Caco-2 (cell line): ENCODE results near the gene TGM6. TPM values are rescaled to one million over a fixed set of nuclear protein-coding genes. Genes with fewer than 3 reads are reported as not detected.

ENCODE experiments used
- BruUV-seq: library from RNA; stranded (reverse); fragments of 400-500 nt; replicated peaks from 2 replicates; lab custom pipeline; 2021; lab: Mats Ljungman, UMichigan
- CTCF ChIA-PET: fragments of 300-600 bp; sonication (Branson Sonifier 250); formaldehyde crosslinking; loops from one replicate; lab custom pipeline; 2022; ENCODE audit warnings: antibody characterized with exemption; lab: Charles Lee
- POLR2A ChIA-PET: fragments of 300-600 bp; sonication (Branson Sonifier 250); formaldehyde crosslinking; loops from one replicate; lab custom pipeline; 2022; ENCODE audit warnings: antibody characterized with exemption; lab: Charles Lee
- DNase-seq, 2 experiments: peaks; one replicate each; pipeline versions ENCODE4 v3.0.0 to v3.0.0-alpha.2; 2020 to 2022
- H3K27me3 ChIP-seq: replicated peaks from 2 replicates; pipeline ENCODE4 v1.6.0; 2011; ENCODE audit warnings: low read length; ENCODE audit not compliant: control insufficient read depth, insufficient read depth
- H3K36me3 ChIP-seq: 2 replicates; pipeline ENCODE4 v1.5.1; 2011; ENCODE audit warnings: low read length; ENCODE audit not compliant: control insufficient read depth, insufficient read depth
- H3K4me1 ChIP-seq: fragments of 250-450 bp; sonication (Bioruptor Pico); 2 replicates; pipeline ENCODE4 v1.5.1; 2020; ENCODE audit warnings: mild to moderate bottlenecking
- H3K4me3 ChIP-seq: 2 replicates; pipeline ENCODE4 v1.5.1; 2011; ENCODE audit warnings: low read depth, mild to moderate bottlenecking, control low read depth, low read length
- H3K9me3 ChIP-seq: fragments of 250-450 bp; sonication (Bioruptor Pico); 2 replicates; pipeline ENCODE4 v1.5.1; 2020; ENCODE audit warnings: mild to moderate bottlenecking, moderate library complexity
- H3K27ac Mint-ChIP-seq: one replicate; pipeline ENCODE4 v1.8.0; 2022; ENCODE audit warnings: mixed read lengths; ENCODE audit not compliant: unreplicated experiment
- H3K27me3 Mint-ChIP-seq: one replicate; pipeline ENCODE4 v1.8.0; 2022; ENCODE audit warnings: mixed read lengths; ENCODE audit not compliant: insufficient read depth, unreplicated experiment
- H3K36me3 Mint-ChIP-seq: one replicate; pipeline ENCODE4 v1.8.0; 2022; ENCODE audit warnings: mild to moderate bottlenecking, mixed read lengths; ENCODE audit not compliant: insufficient read depth, unreplicated experiment
- H3K4me1 Mint-ChIP-seq: one replicate; pipeline ENCODE4 v1.8.0; 2022; ENCODE audit warnings: low read depth, mixed read lengths; ENCODE audit not compliant: unreplicated experiment
- H3K4me3 Mint-ChIP-seq: one replicate; pipeline ENCODE4 v1.8.0; 2022; ENCODE audit warnings: mild to moderate bottlenecking, moderate library complexity, mixed read lengths; ENCODE audit not compliant: unreplicated experiment
- H3K9me3 Mint-ChIP-seq: one replicate; pipeline ENCODE4 v1.8.0; 2022; ENCODE audit warnings: mixed read lengths; ENCODE audit not compliant: unreplicated experiment
- intact Hi-C: fragments of 100-400 bp; cut with micrococcal nuclease; formaldehyde crosslinking; loops from one replicate; pipeline ENCODE4 v1.10.0; 2022; ENCODE audit not compliant: unreplicated experiment
- total RNA-seq: library from RNA; stranded (reverse); gene quantifications from 2 replicates; pipeline ENCODE4 v1.2.3, GENCODE V29; 2022
- TF ChIP-seq, protein P1 (sequence below), 2 experiments: fragments of 200-600 bp in 1 of 2; IDR thresholded peaks; 1 replicate in 1 of 2; 2 replicates in 1 of 2; pipeline versions ENCODE4 v1.5.1 to v1.8.0; 2011 to 2022; ENCODE audit warnings: antibody characterized with exemption in 1 of 2, control low read depth in 1 of 2, inconsistent platforms in 1 of 2, low read depth in 1 of 2, low read length in 1 of 2, mild to moderate bottlenecking in 1 of 2, moderate library complexity in 1 of 2; ENCODE audit not compliant: insufficient read depth in 1 of 2, severe bottlenecking in 1 of 2, unreplicated experiment in 1 of 2

The TGM6 gene
- total RNA-seq, 1 experiment from 2014 or later = not detected

DNA sequence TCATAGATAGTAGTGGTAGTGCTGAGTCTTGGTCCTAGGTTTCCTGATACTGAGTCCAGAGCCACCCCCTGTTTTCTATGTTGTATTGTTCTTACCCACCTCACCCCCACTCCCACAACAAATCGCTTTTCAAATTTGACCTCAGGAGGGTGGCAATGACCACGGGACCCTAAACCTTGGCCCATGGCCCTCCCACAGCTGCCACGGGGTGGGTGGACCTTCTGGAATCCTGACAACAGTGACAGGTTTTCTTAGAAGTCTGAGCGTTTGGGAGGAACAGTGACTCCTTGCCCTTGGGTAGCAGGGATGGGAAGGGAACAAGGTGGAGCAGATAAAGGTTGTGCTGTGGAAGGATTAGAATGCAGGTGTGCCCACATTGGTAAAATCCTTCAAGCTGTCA, 48.0 kb upstream of the TGM6 start:
- Mint-ChIP-seq H3K36me3 (no peaks in the 10 kb centered on the region), H3K4me3 (no peak overlapping the region), H3K4me1 (no peaks in the 10 kb centered on the region), H3K27ac (no peak overlapping the region), H3K27me3 (peaks cover 6% of the 10 kb centered on the region), H3K9me3 (no peaks in the 10 kb centered on the region)
- Histone ChIP-seq H3K4me1 (no peaks in the 10 kb centered on the region), H3K9me3 (no peaks in the 10 kb centered on the region), H3K4me3 (no peak overlapping the region), H3K36me3 (no peaks in the 10 kb centered on the region), H3K27me3 (no peaks in the 10 kb centered on the region)
- no peak for DNase-seq
- TF ChIP-seq, protein P1, sequence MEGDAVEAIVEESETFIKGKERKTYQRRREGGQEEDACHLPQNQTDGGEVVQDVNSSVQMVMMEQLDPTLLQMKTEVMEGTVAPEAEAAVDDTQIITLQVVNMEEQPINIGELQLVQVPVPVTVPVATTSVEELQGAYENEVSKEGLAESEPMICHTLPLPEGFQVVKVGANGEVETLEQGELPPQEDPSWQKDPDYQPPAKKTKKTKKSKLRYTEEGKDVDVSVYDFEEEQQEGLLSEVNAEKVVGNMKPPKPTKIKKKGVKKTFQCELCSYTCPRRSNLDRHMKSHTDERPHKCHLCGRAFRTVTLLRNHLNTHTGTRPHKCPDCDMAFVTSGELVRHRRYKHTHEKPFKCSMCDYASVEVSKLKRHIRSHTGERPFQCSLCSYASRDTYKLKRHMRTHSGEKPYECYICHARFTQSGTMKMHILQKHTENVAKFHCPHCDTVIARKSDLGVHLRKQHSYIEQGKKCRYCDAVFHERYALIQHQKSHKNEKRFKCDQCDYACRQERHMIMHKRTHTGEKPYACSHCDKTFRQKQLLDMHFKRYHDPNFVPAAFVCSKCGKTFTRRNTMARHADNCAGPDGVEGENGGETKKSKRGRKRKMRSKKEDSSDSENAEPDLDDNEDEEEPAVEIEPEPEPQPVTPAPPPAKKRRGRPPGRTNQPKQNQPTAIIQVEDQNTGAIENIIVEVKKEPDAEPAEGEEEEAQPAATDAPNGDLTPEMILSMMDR (IDR thresholded peaks at IDR 0.05; ENCODE audit: insufficient read depth in 1 of 2, low read depth in 1 of 2, low read length in 1 of 2, severe bottlenecking in 1 of 2, unreplicated experiment in 1 of 2) = no peak
- no TSS peak for BruUV-seq
- ChIA-PET POLR2A (no interaction called here), CTCF (no interaction called here)
- intact Hi-C loops = no loop called here

DNA sequence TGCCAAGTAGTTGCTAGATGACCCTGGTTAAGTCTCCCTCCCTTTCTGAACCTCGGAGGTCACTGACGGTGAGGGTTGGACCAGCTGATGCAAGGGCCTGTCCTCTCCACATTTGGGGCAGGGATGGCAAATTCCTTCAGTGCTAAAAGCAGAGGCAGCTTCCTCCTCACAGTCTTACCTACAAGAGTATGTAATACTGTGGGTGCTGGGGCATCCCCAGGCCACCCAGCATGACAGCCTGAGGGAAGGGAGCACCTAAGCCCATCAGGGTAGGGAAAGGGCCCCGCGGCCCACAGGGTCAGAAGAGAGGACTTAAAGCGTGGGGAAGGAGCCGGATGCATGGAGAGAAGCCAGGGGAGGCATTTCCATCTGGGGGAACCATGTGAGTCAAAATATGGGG, 46.9 kb upstream of the TGM6 start:
- ChIA-PET CTCF (no interaction called here), POLR2A (no interaction called here)
- intact Hi-C loops = no loop called here
- no peaks in the 10 kb centered on the region for H3K36me3 ChIP-seq
- H3K4me1 ChIP-seq = no peaks in the 10 kb centered on the region
- Mint-ChIP-seq H3K27me3 (peaks cover 6% of the 10 kb centered on the region), H3K4me1 (no peaks in the 10 kb centered on the region), H3K4me3 (no peak overlapping the region), H3K36me3 (no peaks in the 10 kb centered on the region), H3K27ac (no peak overlapping the region), H3K9me3 (no peaks in the 10 kb centered on the region)
- TF ChIP-seq, protein P1 (IDR thresholded peaks at IDR 0.05; ENCODE audit: insufficient read depth in 1 of 2, low read depth in 1 of 2, low read length in 1 of 2, severe bottlenecking in 1 of 2, unreplicated experiment in 1 of 2) = no peak
- no peak for DNase-seq
- no TSS peak for BruUV-seq
- H3K9me3 ChIP-seq = no peaks in the 10 kb centered on the region
- no peak overlapping the region for H3K4me3 ChIP-seq
- no peaks in the 10 kb centered on the region for H3K27me3 ChIP-seq

DNA sequence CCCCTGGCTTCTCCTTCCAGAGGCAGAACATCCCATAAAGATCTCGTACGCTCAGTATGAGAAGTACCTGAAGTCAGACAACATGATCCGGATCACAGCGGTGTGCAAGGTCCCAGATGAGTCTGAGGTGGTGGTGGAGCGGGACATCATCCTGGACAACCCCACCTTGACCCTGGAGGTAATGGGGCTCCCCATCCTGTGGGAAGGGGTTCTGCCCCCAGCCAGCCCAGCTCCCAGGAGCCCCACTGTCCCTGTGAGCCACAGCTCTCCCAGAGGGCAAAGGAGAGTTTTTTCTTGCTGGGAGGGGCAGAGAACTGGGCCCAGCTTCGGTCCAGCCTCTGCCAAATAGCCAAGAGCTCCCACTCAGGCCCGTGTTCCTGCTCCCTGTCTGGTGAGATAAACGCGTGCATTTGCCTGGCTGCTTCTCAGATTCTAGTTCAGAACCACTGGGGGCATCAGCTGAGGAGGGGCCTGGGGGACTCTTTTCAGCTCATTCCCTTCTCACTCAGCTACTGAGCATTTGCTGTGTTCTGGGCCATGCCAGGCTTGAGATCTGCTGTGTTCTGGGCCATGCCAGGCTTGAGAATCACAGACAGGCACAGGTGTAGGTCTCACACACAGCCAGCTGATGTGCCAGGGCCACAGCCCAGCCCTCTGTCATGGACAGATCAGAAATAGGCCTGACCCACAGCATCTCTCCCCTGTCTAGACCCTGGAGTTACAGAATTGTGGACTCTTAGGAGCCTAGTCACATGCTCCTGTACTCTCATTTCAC, 45.4 kb upstream of the TGM6 start:
- DNase-seq = no peak
- ChIA-PET POLR2A (no interaction called here), CTCF (no interaction called here)
- no peaks in the 10 kb centered on the region for H3K36me3 ChIP-seq
- no peaks in the 10 kb centered on the region for H3K9me3 Mint-ChIP-seq
- H3K36me3 Mint-ChIP-seq = no peaks in the 10 kb centered on the region
- BruUV-seq = no TSS peak
- no peak overlapping the region for H3K27ac Mint-ChIP-seq
- H3K4me1 ChIP-seq = no peaks in the 10 kb centered on the region
- intact Hi-C loops = no loop called here
- TF ChIP-seq, protein P1 (IDR thresholded peaks at IDR 0.05; ENCODE audit: insufficient read depth in 1 of 2, low read depth in 1 of 2, low read length in 1 of 2, severe bottlenecking in 1 of 2, unreplicated experiment in 1 of 2) = no peak
- no peaks in the 10 kb centered on the region for H3K27me3 ChIP-seq
- H3K4me3 Mint-ChIP-seq = no peak overlapping the region
- H3K4me3 ChIP-seq = no peak overlapping the region
- H3K9me3 ChIP-seq = no peaks in the 10 kb centered on the region
- H3K27me3 Mint-ChIP-seq = peaks cover 6% of the 10 kb centered on the region
- H3K4me1 Mint-ChIP-seq = no peaks in the 10 kb centered on the region
